ENCODE measurements around the gene CCL19. TPM values are rescaled to one million over a fixed set of nuclear protein-coding genes. Genes with fewer than 3 reads are reported as not detected.

CCL19 gene
- total RNA-seq, 2 donors from 2014 or later: 5.4 to 8.0 TPM

DNA sequence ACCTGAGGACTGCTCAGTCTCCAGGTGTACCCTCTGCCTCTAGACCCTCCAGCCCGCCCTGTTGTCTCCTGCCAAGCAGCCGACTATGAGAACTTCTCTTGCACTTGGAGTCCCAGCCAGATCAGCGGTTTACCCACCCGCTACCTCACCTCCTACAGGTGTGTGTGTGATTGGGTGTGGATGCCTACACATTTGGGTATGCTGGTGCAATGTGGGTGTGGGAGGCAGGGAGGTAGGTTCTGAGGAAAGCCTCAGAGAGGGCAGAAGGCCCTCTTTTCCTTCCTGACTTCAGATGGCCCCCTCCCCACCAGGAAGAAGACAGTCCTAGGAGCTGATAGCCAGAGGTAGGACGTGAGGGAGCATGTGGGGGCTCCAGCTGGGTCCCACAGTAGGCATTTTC, 34.1 kb downstream of the CCL19 start:
- Histone ChIP-seq H3K4me3 (no peak overlapping the region), H3K27ac (no peak overlapping the region), H3K36me3 (peaks cover 28% of the 10 kb centered on the region), H3K27me3 (replicated peaks; ENCODE audit: insufficient read depth) (no peaks in the 10 kb centered on the region), H3K4me1 (ENCODE audit: control insufficient read depth in 1 of 2, low read depth in 2 of 2) (peaks cover 27 to 42% of the 10 kb centered on the region in 2 donors), H3K9me3 (no peaks in the 10 kb centered on the region)
- DNase-seq (ENCODE audit: low spot score) (no peak), ATAC-seq (ENCODE audit: insufficient number of reproducible peaks, low FRiP score, low read depth) (no peak)
- TF ChIP-seq, protein P1, sequence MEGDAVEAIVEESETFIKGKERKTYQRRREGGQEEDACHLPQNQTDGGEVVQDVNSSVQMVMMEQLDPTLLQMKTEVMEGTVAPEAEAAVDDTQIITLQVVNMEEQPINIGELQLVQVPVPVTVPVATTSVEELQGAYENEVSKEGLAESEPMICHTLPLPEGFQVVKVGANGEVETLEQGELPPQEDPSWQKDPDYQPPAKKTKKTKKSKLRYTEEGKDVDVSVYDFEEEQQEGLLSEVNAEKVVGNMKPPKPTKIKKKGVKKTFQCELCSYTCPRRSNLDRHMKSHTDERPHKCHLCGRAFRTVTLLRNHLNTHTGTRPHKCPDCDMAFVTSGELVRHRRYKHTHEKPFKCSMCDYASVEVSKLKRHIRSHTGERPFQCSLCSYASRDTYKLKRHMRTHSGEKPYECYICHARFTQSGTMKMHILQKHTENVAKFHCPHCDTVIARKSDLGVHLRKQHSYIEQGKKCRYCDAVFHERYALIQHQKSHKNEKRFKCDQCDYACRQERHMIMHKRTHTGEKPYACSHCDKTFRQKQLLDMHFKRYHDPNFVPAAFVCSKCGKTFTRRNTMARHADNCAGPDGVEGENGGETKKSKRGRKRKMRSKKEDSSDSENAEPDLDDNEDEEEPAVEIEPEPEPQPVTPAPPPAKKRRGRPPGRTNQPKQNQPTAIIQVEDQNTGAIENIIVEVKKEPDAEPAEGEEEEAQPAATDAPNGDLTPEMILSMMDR (IDR thresholded peaks at IDR 0.05): no peak

DNA sequence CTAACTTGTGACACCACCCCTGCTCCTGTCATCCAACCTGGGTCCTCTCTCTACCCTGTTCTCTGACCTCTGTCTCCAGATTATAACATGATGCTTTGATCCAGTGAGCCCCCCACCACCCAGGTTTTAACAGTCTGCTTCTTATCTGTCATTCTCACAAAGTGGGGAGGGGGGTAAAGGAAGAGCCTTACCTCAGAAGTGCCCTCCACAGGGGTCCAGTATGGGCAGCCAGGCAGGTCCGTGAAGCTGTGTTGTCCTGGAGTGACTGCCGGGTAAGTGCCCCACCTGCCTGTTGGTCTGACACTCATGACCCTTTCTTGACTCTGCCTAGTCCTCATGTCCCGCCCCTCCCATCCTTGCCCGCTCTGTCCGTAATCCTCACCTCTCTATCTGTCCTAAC, 35.7 kb downstream of the CCL19 start:
- peak overlapping the region; percentile 18 for H3K4me3 ChIP-seq
- H3K36me3 ChIP-seq: peaks cover 12% of the 10 kb centered on the region
- H3K9me3 ChIP-seq: no peaks in the 10 kb centered on the region
- H3K27ac ChIP-seq: peak overlapping the region; percentile 69 to 92
- no peaks in the 10 kb centered on the region for H3K27me3 ChIP-seq (replicated peaks; ENCODE audit: insufficient read depth)
- DNase-seq (ENCODE audit: low spot score) (no peak), ATAC-seq (ENCODE audit: insufficient number of reproducible peaks, low FRiP score, low read depth) (no peak)
- H3K4me1 ChIP-seq (ENCODE audit: control insufficient read depth in 1 of 2, low read depth in 2 of 2): peaks cover 32 to 56% of the 10 kb centered on the region in 2 donors
- TF ChIP-seq, protein P1 (IDR thresholded peaks at IDR 0.05): no peak

DNA sequence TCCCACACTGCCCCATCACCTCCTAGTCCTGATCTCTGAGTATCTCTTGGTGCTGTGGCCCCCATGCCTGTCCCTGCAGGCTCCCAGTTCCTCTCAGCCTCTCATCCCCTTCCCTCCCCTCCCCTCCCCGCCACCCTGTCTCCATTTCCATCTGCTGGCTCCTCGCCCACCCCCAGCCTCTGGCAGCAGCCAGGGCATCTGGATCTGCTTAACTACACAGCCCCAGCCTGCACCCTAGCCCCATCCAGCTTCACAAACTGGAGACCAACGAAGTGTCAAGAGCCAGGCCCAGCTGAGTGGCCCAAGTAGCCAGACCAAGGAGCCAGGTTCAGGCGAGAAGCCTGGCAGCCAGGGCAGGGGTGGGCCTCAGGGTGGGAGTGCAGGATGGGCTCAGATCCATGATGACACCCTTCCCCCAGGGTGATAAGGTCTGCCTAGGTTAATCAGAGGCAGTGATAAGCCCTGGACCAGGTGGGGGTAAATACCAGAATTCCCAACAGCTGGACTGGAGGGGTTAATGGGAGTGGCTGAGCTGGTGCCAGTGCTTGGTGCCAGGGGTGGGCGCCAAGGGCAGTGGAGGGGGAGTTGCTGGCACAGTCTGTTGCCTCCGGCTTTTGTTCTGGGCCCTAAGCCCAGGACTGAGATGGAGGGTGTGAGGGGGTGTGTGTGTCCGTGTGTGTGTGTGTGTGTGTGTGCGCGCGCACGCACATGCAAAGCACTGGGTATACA, 36.6 kb downstream of the CCL19 start:
- Histone ChIP-seq H3K27me3 (replicated peaks; ENCODE audit: insufficient read depth) (no peaks in the 10 kb centered on the region), H3K27ac (peak overlapping the region; percentile 85 to 92), H3K4me3 (peak overlapping the region; percentile 67), H3K4me1 (ENCODE audit: control insufficient read depth in 1 of 2, low read depth in 2 of 2) (peaks cover 32 to 56% of the 10 kb centered on the region in 2 donors), H3K9me3 (no peaks in the 10 kb centered on the region), H3K36me3 (peaks cover 12% of the 10 kb centered on the region)
- ATAC-seq (ENCODE audit: insufficient number of reproducible peaks, low FRiP score, low read depth) (peak; percentile 50), DNase-seq (ENCODE audit: low spot score) (peak; percentile 46)
- TF ChIP-seq, protein P1 (IDR thresholded peaks at IDR 0.05): no peak

DNA sequence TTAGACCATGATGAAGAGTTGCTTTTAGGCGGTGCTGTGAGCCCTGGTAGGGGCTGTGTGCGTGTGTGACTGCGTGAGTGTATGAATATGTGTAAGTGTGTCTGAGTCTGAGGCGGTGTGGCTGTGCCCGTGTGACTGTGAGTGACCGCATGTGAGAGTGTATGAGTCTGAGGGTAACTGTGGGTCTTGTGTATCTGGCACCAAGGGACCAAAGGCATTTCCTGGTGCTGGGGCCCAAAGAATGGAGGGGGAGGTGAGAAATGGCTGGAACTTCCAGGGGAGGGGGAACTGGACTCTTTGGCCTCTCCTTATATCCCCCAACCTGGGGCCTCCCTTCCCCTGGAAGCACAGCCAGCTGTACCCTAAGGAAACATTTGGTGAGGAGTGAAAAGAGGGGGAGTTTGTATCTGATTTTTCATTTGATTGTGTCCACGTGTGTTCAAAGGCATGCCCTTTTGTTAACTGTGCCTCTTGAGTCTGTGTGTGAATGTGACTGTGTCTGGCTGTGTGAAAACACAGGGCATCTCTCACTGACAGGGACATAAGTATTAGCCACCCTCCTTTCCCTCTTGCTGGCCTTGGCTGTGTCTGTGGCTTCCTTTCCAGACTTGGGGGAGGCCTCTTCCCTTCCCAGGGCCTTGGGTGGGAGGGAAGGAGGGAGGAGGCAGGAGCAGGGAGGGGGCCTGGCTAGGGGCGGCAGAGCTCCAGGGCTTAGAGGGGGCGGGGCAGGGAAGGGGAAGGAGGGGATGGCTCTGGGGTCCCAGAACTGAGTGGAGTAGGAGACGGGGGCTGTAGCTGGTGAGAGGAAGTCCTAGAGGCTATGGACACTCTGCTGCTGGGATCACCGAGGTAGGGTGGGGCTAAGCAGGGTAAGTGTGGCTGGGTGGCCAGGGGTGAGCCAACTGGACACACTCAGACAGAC, 37.7 kb downstream of the CCL19 start:
- H3K36me3 ChIP-seq: peaks cover 20% of the 10 kb centered on the region
- TF ChIP-seq, protein P1 (IDR thresholded peaks at IDR 0.05): no peak
- H3K4me1 ChIP-seq (ENCODE audit: control insufficient read depth in 1 of 2, low read depth in 2 of 2): peaks cover 32 to 63% of the 10 kb centered on the region in 2 donors
- no peaks in the 10 kb centered on the region for H3K27me3 ChIP-seq (replicated peaks; ENCODE audit: insufficient read depth)
- ATAC-seq (ENCODE audit: insufficient number of reproducible peaks, low FRiP score, low read depth): peak; percentile 36
- H3K9me3 ChIP-seq: no peaks in the 10 kb centered on the region
- H3K4me3 ChIP-seq: peak overlapping the region; percentile 67
- peak; percentile 40 for DNase-seq (ENCODE audit: low spot score)
- peak overlapping the region; percentile 85 to 92 for H3K27ac ChIP-seq

DNA sequence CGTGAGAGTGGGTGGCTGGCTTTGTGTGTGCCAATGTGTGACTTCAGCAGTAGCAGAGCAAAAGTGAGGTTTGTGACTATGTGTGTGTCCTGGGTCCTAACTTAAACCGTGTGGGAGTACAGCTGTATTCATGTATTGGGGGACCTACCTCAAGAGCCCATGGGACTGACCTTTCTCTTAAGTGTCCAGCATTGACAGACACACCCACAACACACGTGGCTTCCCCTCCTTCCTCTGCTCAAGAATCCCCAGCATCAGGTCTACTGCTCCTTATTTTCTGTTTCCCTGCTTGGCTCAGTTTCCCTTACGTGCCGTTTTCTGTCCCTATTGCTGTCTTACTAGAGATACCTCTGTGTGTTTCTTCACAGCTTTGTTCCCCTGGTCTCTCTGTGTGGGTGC, 38.5 kb downstream of the CCL19 start:
- Histone ChIP-seq H3K4me3 (peak overlapping the region; percentile 67), H3K4me1 (ENCODE audit: control insufficient read depth in 1 of 2, low read depth in 2 of 2) (peaks cover 39 to 71% of the 10 kb centered on the region in 2 donors), H3K27me3 (replicated peaks; ENCODE audit: insufficient read depth) (no peaks in the 10 kb centered on the region), H3K36me3 (peaks cover 20% of the 10 kb centered on the region), H3K27ac (peak overlapping the region; percentile 85 to 92), H3K9me3 (no peaks in the 10 kb centered on the region)
- TF ChIP-seq, protein P1 (IDR thresholded peaks at IDR 0.05): no peak
- DNase-seq (ENCODE audit: low spot score) (no peak), ATAC-seq (ENCODE audit: insufficient number of reproducible peaks, low FRiP score, low read depth) (no peak)
